ENCODE measurements around the gene PAX3.

GRCh38 chr2:222289278-222290160 lies 9.3 kb downstream of the PAX3 start:
- TF ChIP-seq ZNF274 (IDR thresholded peaks at IDR 0.05; ENCODE audit: low read depth, low read length) (no peak), YY1 (IDR thresholded peaks at IDR 0.05; ENCODE audit: insufficient read depth, insufficient read length) (no peak), SUZ12 (IDR thresholded peaks at IDR 0.05; ENCODE audit: extremely low read depth, insufficient read depth, insufficient read length) (peak; percentile 22)
